HG03558 (cell line): ENCODE measurements around the gene DCANP1.
"Not testable (repeated sequence)": the region's sequence is repeated elsewhere in the genome, so short reads cannot be mapped to it uniquely, and the experiment has no call there.

Experiments used
- ATAC-seq: cut with Tn5 transposase; IDR thresholded peaks from one replicate; pipeline ENCODE4 v1.9.1; 2021; ENCODE audit warnings: moderate number of reproducible peaks; ENCODE audit not compliant: unreplicated experiment; ENCODE audit errors: extremely low read depth

Gene DCANP1

DNA sequence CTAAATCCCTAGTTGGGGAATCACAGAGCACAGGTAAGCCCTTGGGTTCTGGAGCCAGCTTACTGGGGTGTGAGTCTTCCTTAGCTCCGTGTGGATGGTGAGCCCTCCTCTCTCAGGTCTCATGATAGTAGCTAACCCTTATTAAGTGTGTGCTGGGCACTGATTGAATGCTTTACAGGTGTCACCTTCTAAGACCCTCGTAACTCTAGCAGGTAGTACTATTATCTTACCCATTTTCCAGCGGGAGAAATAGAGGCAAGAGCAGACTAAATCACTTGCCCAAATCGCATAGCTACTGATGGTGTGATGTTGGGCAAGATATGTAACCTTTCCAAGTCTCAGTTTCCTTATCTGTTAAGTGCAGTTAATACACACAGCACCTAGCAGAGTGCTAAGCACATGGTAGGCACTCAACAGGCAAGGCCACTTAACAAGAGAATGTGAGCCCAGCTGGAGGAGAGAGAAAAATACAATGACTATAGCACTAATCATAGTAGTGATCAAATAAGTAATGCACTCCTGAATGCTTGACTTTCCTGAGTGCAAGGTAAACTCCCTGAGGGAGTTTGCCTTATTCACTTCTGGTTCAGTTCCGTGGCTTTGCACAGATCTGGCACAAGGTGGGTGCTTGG, at the start of gene DCANP1:
Gene DCANP1 (minus strand): TSS at position 51 of the 632 bp plus-strand sequence. CDS start 240 bp downstream, outside the sequence.
- no peak for ATAC-seq

DNA sequence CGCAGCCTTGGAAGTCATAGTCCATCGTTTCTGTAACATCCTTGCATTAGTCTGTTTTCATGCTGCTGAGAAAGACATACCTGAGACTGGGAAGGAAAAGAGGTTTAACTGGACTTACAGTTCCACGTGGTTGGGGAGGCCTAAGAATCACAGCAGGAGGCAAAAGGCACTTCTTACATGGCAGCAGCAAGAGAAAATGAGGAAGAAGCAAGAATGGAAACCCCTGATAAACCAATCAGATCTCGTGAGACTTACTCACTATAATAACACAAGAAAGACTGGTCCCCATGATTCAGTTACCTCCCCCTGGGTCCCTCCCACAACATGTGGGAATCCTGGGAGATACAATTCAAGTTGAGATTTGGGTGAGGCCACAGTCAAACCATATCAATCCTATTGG, 48.4 kb upstream of the DCANP1 start:
- ATAC-seq = not testable (repeated sequence)

DNA sequence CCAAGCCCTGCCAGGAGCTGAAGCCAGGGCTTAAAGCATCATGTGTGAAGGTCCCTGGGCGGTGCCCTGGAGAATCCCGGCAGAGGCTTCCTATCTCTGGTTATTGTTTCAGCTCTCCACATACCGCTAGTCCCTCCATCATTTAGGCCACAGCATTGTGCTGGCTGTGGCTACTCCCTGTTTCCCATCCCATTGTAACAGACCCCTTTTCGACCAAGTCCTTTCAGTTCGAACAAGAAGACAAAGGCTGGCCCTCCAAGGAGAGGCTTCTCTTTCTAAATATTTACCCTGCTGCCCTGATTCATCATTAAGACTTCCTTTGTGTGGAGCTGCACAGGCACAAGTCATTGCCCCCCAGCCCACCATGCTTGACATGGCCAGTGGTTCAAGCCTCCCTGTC, 47.0 kb upstream of the DCANP1 start:
- no peak for ATAC-seq

GRCh38 chr5:135493406-135494180, 46.4 kb upstream of the DCANP1 start:
- ATAC-seq = no peak

DNA sequence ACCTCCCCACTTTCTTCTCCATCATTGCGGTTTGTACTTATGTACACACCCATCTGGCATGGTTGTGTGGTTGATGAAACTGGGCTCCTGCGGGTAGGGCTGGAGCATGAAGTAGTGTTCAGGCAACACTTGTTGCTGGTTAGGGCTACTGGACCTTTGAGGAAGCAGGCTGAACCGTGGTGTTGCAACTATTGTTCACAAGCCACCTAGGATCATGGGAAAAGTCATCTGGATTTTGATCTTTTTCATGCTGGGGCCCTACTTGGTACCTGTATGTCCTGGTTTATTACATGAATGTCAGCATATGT, 45.1 kb upstream of the DCANP1 start:
- ATAC-seq = no peak

GRCh38 chr5:135491552-135492318, 44.6 kb upstream of the DCANP1 start:
- no peak for ATAC-seq

- ATAC-seq = no peak
Observed at GRCh38 chr5:135491038-135491551, 43.9 kb upstream of the DCANP1 start.

DNA sequence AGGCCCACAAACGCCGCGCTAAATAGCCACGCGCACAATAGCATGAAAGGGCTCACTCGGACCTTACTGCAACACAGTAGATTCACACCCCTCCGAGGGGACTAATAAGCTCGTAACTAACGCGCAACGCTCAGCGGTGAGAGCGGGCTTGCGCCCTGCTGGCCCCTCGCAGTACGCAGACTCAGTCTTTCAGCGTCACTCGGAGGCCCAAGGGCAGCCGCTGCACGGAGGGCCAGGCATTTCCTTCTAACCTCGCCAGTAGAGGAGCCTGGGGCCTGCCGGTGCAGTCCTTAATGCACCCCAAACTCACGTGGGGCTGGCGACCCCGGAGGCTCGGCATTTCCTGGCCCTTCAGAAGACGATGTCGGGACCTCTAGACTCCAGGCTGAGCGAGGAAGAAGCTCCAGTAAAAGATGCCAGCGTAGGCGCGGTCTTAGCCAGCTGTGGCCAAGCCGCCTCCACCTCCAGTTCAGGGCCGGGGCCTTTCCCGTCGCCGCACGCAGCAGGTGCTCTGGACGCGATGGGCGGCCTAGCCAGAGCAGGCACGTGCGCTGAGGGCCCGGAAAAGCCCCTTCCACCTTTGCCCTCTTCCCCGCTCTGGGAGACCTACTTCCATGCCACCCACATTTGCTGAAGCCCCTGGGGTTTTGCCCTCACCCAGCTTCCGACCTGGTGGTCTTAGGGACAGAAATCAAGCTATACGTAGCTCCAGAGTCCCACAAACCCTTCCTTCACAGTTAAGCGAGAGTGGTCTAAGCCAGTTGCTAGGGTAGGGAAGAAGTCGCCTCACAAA, 43.3 kb upstream of the DCANP1 start:
- ATAC-seq = no peak

DNA sequence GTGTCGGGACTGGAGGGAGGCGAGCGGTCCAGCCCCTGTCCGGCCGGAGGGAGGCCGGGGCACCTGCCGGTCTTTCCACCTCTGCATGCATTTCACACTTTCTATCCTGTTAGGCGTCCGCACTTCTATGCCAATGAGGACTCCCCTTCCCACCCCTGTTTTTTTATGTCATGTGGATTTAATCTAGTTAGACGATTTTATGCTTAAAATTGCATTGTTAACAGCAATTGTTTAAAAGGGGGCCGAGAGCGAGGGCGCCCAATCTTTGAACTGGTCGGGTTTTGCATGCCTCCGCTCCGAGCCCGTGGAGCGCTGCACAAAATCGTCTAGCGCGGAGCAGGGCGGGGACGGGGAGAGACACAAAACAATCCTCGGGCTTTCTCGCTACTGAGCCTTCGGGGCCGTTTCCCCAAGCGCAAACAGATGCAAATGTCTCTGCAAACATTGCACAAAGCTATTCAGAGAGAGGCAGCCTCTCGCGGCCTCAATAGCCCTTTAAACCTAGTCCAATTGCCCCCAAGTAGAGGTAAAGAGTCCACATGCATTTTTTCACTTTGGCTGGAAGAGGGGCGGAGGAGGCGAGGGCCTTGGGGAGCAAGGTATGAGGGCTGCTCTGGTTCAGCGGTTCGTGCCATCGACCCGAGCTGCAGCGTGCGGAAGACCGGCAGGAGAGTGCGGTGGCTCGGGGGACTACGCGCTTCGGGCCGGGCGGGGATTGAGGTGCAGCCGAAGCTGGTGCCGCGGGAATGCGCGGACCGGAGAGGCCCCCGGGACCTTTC, 42.5 kb upstream of the DCANP1 start:
- no peak for ATAC-seq

GRCh38 chr5:135488727-135489465, 41.7 kb upstream of the DCANP1 start:
- no peak for ATAC-seq

GRCh38 chr5:135487839-135488514, 40.8 kb upstream of the DCANP1 start:
- ATAC-seq = no peak

- ATAC-seq = no peak
Observed at GRCh38 chr5:135487037-135487395, 39.9 kb upstream of the DCANP1 start.

- ATAC-seq = no peak
Observed at GRCh38 chr5:135486131-135487036, 39.2 kb upstream of the DCANP1 start.

DNA sequence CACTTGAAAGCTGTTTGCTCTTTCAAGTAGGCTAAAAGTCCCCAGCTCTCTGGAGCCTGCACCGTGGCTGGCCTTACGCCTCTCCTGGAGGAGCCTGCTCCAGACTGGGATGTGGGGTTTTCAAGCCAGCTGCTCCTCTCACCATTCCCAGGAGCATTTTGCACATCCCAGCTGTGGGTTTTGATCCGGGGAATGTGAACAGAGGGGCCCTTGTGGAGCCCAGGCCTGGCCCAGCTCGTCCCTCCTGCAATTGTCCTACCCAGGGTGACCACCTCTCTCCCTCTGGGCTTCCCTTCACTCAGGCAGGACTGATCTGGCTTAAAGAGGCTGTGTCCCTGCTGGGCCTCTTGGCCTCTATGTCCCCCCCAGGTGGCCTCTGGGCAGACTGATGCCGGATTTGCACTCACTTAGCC, 37.5 kb upstream of the DCANP1 start:
- ATAC-seq = no peak

DNA sequence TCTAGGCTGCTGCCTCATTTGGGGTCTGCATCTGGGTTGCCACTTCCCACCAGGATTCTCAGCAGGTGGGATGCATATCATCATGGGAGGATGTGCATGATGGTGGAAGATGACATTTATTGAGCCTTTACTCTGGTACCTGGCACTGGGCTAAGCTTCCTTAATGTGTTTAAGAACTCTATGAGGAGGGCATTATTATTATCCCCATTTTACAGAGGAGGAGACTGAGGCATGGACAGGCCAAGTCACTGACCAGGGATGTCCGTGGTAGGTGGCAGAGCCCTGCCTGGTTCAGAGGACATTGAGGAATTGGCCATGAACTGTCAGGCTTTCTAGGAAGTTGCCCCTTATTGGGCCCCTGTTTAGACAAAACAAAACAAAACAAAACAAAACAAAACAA, 36.1 kb upstream of the DCANP1 start:
- ATAC-seq = no peak

DNA sequence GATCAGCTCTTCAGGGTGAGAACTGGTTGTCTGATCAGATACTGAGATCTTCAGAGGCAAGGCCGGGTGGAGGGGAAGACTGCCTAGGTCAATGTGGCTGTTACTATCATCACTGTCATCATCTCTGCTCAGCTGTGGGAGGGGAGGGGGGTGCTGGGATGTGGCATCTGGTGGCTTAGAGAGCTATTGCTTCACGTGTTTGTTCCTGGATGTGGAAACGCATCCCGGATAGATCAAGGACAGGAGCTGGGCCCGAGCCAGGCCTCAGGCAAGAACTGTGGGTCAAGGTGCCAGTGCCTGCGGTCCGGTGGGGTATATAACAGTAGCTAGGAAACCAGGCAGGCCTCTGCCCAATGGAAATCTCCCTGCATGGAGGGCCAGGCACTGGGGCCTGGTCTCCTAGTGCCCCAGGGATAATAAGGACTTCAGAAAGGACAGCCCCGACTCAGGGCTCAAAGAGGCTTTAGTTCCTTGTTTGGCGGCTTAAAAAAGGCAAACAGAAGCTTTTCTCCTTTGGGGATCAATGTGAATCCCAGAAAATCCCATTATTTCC, 35.3 kb upstream of the DCANP1 start:
- no peak for ATAC-seq

GRCh38 chr5:135481909-135482311, 34.8 kb upstream of the DCANP1 start:
- ATAC-seq = no peak
